Right cardiac atrium (tissue), 5 donors: Measurements from ENCODE around the gene KCNQ1. TPM values are rescaled to one million over a fixed set of nuclear protein-coding genes. Genes with fewer than 3 reads are reported as not detected.

ENCODE experiments used
- ATAC-seq, 2 donors: fragments of 200-7000 bp; cut with Tn5 transposase; one replicate each; pipeline versions ENCODE4 v1.8.0 to v1.9.1; 2020; ENCODE audit warnings: moderate library complexity in 2 of 2, mild to moderate bottlenecking in 1 of 2
- DNase-seq, 3 donors: peaks; one replicate each; pipeline ENCODE4 v3.0.0-alpha.2; 2020
- H3K27ac ChIP-seq: one replicate; pipeline ENCODE4 v1.5.1; 2013; ENCODE audit warnings: mild to moderate bottlenecking, low read length, control low read depth, moderate library complexity
- H3K27me3 ChIP-seq: one replicate; pipeline ENCODE4 v1.6.1; 2013; ENCODE audit not compliant: control insufficient read depth, insufficient read depth
- H3K4me1 ChIP-seq: one replicate; pipeline ENCODE4 v1.6.1; 2013; ENCODE audit warnings: low read length; ENCODE audit not compliant: control insufficient read depth, insufficient read depth
- H3K4me3 ChIP-seq: one replicate; pipeline ENCODE4 v1.5.1; 2013; ENCODE audit warnings: low read length, control low read depth
- H3K9me3 ChIP-seq: one replicate; pipeline ENCODE4 v1.6.1; 2013; ENCODE audit warnings: low read length; ENCODE audit not compliant: control insufficient read depth
- WGBS: extraction: QIAGEN DNeasy Blood & Tissue Kit; methylation state at CpG from one replicate; pipeline ENCODE4 v1.1.7; 2013; 5-methylcytosine and 5-hydroxymethylcytosine counted together
- intact Hi-C, 4 donors: fragments of 100-400 bp; cut with DNase I; formaldehyde crosslinking; loops; one replicate each; pipeline versions ENCODE4 v1.11.0 to v1.14.0; 2022 to 2023
- polyA plus RNA-seq: library from polyadenylated mRNA; stranded (reverse); fragments of 200-250 nt; gene quantifications from one replicate; pipeline ENCODE4 v1.2.3, GENCODE V29; 2013
- total RNA-seq, 4 donors: library from RNA; stranded (reverse); fragmentation: NEBNext Ultra II Directional; extraction: Animal tissue kit (Norgen Biotek cat#: 25700); gene quantifications; one replicate each; pipeline ENCODE4 v1.2.1, GENCODE V29; 2021
- donor health status: healthy with polysubstance abuse.
- donor health status: DM: no; HTN: yes; CAD: no.
- donor health status: DM: no; HTN: no; CAD: no.
- donor health status: DM: no; HTN: yes; CAD: no; lungs with severe emphysema.
- donor health status: DM: yes; HTN: yes; CAD: no.

KCNQ1 gene
- total and polyA plus RNA-seq, 5 donors: 36.4 to 46.8 (median 37.7) TPM

DNA sequence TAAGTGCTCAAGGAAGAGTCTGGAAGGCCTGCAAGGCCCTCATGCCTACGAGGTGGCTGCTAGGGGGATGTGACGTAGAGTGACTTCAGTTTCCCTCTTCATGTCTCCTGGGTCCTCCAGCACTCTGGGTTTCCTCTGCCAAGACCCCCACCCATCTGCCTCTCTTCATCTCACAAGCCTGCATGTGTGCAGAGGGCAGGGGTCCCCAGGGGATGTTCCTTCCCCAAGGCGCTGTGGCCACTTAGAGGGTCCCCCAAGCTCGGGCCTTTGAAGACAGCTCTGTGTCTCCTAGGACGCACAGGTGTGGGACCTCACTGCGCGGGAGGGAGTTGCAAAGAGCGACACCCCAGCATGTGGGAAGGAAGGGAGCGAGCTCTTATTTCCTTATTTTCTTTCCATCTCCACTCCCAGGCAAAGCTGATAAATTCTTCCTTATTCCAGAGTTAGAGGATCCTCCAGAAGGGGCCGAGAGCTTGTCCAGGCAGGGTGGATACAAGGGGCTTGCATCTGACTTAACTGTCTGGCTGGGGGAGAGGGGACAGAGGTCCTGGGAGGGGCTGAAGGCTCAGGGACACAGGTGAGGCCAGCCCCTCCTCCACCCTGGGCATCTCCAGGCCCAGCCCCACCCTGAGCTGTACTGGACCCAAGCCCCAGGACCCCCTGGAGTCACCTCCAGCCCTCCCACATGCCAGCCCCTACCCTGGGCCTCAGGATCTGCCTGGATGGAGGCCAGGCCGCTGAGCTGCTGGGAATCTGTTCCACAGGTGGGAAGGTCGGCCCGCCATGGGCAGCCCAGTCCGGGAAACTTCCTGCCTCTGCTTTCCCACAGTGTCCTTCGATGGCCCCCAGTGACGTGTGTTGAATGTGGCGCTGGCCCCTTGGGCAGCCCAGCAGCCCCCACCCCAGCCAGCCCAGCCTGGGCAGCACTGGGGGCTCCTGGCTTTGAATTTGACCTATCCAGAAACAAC is 314.7 kb downstream of the KCNQ1 start:
- Histone ChIP-seq H3K4me3 (no peak overlapping the region), H3K9me3 (no peaks in the 10 kb centered on the region), H3K27ac (no peak overlapping the region), H3K4me1 (no peaks in the 10 kb centered on the region), H3K27me3 (no peaks in the 10 kb centered on the region)
- no peak for DNase-seq
- intact Hi-C loops: no loop called here
- 78% methylated on average over 17 of the region's 17 CpGs for WGBS
- peak; percentile 10 to 39 for ATAC-seq

DNA sequence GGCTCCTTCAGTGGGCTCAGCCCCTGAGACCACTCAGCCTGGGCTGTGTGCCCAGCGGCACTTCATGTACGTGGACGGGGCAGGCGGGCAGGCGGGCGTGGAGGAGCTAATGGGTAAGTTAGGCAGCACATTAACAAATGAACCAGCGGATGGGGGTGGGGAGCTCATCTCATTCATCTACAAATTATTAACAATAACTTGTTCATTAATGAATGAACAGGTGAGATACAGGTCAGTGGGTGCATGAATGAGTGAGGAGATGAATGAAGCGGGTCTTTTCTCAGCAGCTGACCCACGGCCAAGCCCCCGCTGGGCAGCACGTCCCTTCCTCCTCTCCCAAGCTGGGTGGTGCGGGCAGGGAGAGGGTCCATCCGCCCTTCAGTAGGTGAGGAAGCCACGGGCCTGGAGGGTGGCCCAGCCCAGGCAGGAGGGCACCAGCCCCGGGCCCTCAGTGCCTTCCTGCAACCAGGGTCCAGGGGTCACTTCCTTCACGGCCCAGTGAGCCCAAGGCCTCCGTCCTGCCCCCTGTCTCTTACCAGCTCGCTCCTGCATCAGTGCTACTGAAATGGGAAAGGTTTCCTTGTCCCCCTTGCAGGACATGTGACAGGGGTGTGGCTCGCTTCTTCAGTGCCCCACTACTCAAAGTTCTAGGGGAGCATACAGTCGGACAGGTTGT is 315.5 kb downstream of the KCNQ1 start:
- Histone ChIP-seq H3K27ac (no peak overlapping the region), H3K27me3 (no peaks in the 10 kb centered on the region), H3K9me3 (no peaks in the 10 kb centered on the region), H3K4me1 (no peaks in the 10 kb centered on the region), H3K4me3 (no peak overlapping the region)
- WGBS: 92% methylated on average over 20 of the region's 20 CpGs
- intact Hi-C loops: no loop called here
- DNase-seq (no peak), ATAC-seq (no peak)

DNA sequence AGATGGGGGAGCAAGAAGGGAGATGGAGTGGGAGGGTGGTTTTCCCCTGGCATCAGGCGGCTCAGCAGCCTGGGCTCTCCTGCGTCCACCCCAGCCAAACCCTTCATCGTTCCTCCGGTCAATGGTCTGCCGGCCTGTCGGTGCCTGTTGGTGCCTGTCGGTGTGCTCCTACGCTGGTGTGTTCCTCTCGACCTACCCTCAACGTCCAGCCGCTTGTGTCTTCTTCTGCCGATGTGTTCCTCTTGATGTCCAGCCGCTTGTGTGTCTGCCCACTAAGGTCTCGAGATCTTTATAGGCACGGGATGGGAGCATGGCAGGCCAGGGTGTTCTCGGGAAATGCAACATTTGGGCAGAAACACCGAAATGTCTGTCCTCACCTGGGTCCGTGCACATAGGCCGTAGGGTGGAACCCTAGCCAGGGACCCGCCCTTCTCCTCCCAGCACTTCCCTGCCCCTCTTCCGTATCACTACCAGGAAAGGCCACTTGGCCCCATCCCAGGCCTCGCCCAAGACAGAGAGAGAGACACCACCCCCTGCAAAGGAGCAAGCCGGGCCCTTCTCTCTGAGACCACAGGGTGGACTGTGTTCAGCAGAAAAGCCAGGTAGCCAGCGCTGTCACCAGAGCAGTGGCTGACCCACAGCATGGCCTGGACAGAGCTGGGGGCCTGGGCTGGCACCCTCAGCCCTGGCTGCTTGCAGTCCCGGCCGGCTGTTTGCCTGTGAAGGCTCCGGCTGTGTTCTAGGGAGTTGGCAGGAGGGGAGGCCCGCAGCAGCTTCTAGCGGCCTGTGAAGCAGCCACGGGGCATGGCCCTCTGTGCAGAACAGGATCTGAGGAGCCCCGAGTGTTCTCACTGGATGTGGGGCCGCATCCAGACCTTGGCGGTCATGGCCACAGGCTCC is 316.6 kb downstream of the KCNQ1 start:
- ATAC-seq: peak in 1 of 2 donors; percentile 35
- Histone ChIP-seq H3K4me3 (no peak overlapping the region), H3K9me3 (no peaks in the 10 kb centered on the region), H3K27me3 (no peaks in the 10 kb centered on the region), H3K27ac (no peak overlapping the region), H3K4me1 (no peaks in the 10 kb centered on the region)
- peak in 2 of 3 donors; percentile 41 to 45 for DNase-seq
- intact Hi-C loops: no loop called here
- 93% methylated on average over 33 of the region's 33 CpGs for WGBS

DNA sequence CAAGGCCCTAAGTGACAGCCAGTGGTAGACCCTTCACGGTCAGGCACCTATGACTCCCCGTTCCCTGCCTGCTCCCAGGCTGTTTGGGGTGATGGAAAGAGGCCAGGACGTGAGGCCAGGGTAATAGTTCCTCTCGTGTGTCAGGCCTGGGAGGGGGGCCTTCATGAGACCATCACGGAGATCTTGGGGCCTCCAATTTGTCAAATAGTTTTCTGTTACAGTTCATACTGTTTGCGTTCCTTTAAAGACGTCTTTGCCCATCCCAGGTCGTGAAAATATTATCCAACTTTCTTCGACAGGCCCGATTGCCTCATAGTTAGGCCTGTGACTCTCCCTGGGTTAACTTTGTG is 317.2 kb downstream of the KCNQ1 start:
- no peak for DNase-seq
- no peak for ATAC-seq

DNA sequence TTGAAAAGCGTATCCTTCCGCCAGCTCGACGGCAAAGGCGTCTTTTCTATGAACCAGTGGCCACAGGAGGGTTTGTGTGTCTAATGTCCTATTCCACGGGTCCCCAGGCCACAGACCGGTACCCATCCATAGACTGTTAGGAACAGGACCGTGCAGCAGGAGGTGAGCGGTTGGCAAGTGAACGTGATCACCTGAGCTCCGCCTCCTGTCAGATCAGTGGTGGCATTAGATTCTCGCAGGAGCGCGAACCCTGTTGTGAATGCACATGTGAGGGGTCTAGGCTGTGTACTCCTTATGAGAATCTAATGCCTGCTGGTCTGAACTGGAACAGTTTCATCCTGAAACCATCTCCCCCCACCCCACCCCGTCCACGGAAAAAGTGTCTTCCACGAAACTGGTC is 317.6 kb downstream of the KCNQ1 start:
- Histone ChIP-seq H3K4me3 (no peak overlapping the region), H3K9me3 (no peaks in the 10 kb centered on the region), H3K27me3 (no peaks in the 10 kb centered on the region), H3K27ac (no peak overlapping the region), H3K4me1 (no peaks in the 10 kb centered on the region)
- intact Hi-C loops: no loop called here
- DNase-seq: no peak
- no peak for ATAC-seq
- WGBS: 96% methylated on average over 17 of the region's 17 CpGs

More for the DNA sequence above, 317.2 kb downstream of the KCNQ1 start:
- Histone ChIP-seq H3K4me3 (no peak overlapping the region), H3K27ac (no peak overlapping the region), H3K4me1 (no peaks in the 10 kb centered on the region), H3K9me3 (no peaks in the 10 kb centered on the region), H3K27me3 (no peaks in the 10 kb centered on the region)
- WGBS: 94% methylated on average over 10 of the region's 10 CpGs
- intact Hi-C loops: no loop called here

DNA sequence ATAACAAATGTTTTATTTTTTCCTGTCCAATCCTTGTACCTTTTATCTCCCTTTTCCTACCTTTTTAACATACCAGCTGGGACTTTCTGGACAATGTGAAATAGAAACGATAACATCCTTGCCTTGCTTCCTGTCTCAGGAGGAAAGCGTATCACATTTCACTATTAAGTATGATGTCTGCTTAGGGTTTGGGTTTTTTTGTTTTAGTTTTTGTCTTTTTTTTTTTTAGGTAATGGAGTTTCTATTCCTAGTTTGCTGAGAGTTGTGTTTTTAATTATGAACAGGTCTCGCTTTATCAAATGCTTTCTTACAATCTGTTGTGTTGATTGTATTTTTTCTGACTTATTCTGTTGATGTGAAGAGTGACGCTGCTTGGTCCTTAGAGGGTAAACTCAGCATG is 319.2 kb downstream of the KCNQ1 start:
- no peaks in the 10 kb centered on the region for H3K4me1 ChIP-seq
- 55% methylated on average over 4 of the region's 4 CpGs for WGBS
- ATAC-seq (no peak), DNase-seq (no peak)
- H3K9me3 ChIP-seq: no peaks in the 10 kb centered on the region
- intact Hi-C loops: no loop called here
- no peak overlapping the region for H3K4me3 ChIP-seq
- no peak overlapping the region for H3K27ac ChIP-seq
- H3K27me3 ChIP-seq: no peaks in the 10 kb centered on the region

DNA sequence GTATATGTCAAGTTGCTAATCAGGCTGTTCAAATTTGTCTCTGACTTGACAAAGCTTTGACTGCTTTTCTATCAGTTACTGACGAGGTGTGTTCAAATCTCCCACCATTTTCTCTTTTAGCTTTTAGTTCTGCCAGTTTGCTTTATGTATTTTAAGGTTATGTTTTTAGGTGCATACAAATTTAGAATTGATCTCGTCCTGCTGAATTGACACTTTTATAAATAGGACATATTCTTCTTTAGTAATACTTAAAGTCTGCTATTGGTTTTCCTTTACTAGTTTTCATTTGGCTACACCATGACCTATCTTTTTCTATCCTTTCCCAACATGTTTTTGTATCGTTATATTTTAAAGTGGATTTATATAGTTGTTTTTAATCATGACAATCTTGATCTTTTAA is 320.7 kb downstream of the KCNQ1 start:
- intact Hi-C loops: no loop called here
- H3K9me3 ChIP-seq: no peaks in the 10 kb centered on the region
- 59% methylated on average over 3 of the region's 3 CpGs for WGBS
- no peaks in the 10 kb centered on the region for H3K4me1 ChIP-seq
- no peaks in the 10 kb centered on the region for H3K27me3 ChIP-seq
- no peak for DNase-seq
- H3K27ac ChIP-seq: no peak overlapping the region
- H3K4me3 ChIP-seq: no peak overlapping the region
- no peak for ATAC-seq

DNA sequence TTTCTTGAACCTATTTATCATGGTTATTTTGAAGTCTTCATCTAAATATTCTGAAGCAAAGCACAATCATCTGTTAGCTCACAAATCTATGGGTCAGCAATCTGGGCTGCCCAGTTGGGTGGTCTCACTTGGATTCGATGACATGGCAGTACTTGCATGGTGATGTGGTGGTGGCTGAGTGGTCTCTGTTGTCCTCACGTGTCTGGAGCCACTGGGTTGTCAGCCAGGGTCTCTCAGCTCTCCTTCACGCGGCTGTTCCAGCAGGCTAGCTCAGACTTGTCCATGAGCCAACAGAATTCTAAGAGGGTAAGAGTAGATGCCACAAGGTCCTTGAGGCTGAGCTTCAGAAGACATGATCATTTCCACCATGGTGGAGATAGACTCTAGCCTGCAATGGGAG is 321.4 kb downstream of the KCNQ1 start:
- 95% methylated on average over 4 of the region's 4 CpGs for WGBS
- H3K4me3 ChIP-seq: no peak overlapping the region

DNA sequence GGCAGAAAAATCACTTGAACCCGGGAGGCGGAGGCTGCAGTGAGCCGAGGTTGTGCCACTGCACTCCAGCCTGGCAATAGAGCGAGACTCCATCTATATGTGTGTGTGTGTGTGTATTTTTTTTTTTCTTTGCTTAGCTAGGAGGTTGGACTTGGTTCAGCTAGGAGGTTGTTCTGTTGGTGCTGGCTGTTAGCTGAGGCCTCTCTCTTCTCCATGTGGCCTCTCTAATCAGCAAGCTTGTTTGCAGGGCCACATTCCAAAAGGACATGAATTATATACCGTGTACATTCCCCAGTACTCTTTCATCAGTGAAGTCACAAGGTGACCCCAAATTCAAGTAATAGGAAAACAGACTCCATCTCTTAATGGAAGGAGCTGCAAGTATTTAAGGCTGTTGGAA is 322.3 kb downstream of the KCNQ1 start:
- no peaks in the 10 kb centered on the region for H3K27me3 ChIP-seq
- H3K27ac ChIP-seq: no peak overlapping the region
- intact Hi-C loops: no loop called here
- H3K4me3 ChIP-seq: no peak overlapping the region
- ATAC-seq (no peak), DNase-seq (no peak)
- WGBS: 91% methylated on average over 5 of the region's 5 CpGs
- H3K4me1 ChIP-seq: no peaks in the 10 kb centered on the region
- no peaks in the 10 kb centered on the region for H3K9me3 ChIP-seq

More for the DNA sequence above, 321.4 kb downstream of the KCNQ1 start:
- no peak for ATAC-seq
- DNase-seq: no peak
- Histone ChIP-seq H3K27ac (no peak overlapping the region), H3K27me3 (no peaks in the 10 kb centered on the region), H3K4me1 (no peaks in the 10 kb centered on the region), H3K9me3 (no peaks in the 10 kb centered on the region)
- intact Hi-C loops: no loop called here

DNA sequence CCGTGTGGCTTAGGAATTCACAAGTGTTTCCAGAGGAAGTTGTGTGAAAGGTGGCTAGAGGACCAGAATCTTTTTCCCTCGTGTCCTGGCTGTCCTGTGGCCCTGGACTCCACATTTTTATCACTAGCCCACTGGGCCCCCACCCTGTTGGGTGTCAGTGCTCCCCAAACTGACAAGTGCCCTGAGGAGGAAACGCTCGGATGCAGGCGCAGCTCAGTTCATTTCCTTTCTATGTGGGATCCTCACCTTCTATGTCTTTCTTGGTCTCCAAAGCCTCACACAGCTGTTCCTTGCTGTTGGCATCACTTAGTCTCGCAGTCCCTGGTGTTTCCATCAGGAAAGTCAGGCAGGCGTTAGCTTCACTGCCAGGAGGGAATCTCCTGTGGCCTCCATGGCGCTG is 323.0 kb downstream of the KCNQ1 start:
- Histone ChIP-seq H3K27me3 (no peaks in the 10 kb centered on the region), H3K27ac (no peak overlapping the region), H3K9me3 (no peaks in the 10 kb centered on the region), H3K4me1 (no peaks in the 10 kb centered on the region), H3K4me3 (no peak overlapping the region)
- ATAC-seq (no peak), DNase-seq (no peak)
- intact Hi-C loops: no loop called here
- WGBS: 88% methylated on average over 8 of the region's 8 CpGs
